M059J (cell line): ENCODE results near the gene CCDC85A. TPM values are rescaled to one million over a fixed set of nuclear protein-coding genes. Genes with fewer than 3 reads are reported as not detected.

ENCODE experiments used
- DNase-seq: peaks from one replicate; pipeline ENCODE4 v3.0.0-alpha.2; 2012; ENCODE audit warnings: low read depth
- total RNA-seq: library from RNA; depleted of rRNA; stranded (reverse); fragments of >200 nt; shearing (Covaris generic); gene quantifications from 2 replicates; pipeline ENCODE4 v1.2.3, GENCODE V29; 2014

The CCDC85A gene
- total RNA-seq, 1 experiment from 2014 or later, result 23.3 TPM

DNA sequence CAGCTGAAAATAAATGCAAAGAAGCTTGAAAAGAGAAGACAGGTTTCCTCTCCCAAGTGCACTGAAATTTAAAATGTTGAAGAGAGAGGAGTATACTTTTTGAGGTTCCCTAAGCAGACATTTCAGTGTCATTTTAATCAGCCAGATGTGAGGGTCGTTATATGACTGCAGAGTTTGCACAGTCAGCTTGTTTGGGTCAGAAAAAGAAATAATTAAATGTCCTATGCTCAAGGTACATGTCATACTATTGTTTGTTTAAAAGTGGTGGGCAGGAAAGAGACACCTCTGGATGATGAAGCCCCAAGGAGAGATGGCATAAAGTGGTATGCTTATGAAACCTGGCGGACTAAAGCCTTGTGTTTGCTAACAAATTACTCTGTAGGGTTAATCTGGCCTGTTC, 55.2 kb downstream of the CCDC85A start:
- no peak for DNase-seq

DNA sequence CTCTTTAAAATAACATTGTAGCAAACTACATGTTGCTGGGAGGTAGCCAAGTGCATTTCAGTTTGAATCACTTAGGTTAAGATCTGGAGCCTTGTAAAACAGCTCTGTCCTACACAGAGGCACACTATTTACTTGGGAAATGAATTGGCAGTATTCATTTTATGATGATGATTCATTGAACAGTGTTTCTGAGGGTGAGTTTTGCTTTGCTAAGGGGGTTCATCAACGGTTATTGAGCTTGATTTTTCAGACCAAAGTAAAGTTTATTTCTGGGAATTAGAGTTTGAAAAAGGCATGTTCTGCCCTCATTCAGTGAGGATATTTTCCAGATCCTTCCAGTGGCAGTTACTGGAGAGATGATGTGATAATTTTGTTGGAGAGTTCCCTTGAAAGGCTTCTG, 55.6 kb downstream of the CCDC85A start:
- peak; percentile 92 for DNase-seq

DNA sequence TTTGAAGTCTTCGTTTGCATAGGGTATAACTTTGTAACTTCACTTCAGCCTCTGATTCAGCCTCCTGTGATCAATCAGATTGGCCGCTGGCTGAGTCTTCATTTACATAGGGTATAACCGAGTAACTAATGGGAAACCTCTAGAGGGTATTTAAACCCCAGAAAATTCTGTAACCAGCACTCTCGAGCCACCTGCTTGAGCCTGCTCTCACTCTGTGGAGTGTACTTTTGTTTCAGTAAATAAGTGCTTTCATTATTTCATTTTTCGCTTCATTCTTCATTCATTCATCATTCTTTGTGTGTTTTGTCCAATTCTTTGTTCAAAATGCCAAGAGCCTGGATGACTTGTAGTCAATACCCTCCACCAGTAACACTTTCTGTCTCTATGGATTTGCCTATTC, 56.4 kb downstream of the CCDC85A start:
- DNase-seq, result no peak

GRCh38 chr2:56244506-56244905, 60.7 kb downstream of the CCDC85A start:
- no peak for DNase-seq

DNA sequence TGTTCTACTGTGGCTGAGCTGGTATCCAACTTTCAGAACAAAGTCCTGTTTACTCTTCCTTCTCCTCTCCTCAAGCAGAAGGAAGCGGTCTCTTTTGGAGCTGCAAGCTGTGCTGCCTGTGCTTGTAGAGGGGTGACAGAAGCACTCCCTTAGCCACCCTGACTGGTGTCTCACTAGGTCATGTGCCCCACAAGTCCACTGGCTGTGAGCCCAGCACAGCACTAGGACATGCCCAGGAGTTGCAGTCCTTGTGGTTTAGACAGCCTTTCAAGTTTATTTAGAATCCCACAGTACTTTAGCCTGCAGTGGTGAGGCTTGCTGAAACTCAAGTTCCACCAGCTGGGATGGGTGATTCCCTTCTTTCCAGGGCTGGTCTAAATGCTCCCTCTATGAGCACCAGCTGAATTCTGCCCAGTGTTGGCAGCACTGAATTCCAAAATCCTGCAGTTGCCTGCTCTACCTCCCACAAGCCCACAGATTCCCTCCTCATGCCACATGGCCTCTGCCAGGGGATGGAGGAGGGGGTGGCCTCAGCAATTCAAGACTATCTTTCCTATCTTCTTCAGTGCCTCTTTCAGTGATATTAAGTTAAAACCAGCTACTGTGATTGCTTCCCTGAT, 61.2 kb downstream of the CCDC85A start:
- peak; percentile 93 for DNase-seq

GRCh38 chr2:56248965-56249742, 65.4 kb downstream of the CCDC85A start:
- peak; percentile 62 for DNase-seq

- DNase-seq, result no peak
These were observed 66.5 kb downstream of the CCDC85A start for GRCh38 chr2:56250153-56250729.

GRCh38 chr2:56260415-56260814, 76.6 kb downstream of the CCDC85A start:
- DNase-seq, result no peak

- DNase-seq, result no peak
These were observed 78.5 kb downstream of the CCDC85A start for GRCh38 chr2:56262241-56262640.

DNA sequence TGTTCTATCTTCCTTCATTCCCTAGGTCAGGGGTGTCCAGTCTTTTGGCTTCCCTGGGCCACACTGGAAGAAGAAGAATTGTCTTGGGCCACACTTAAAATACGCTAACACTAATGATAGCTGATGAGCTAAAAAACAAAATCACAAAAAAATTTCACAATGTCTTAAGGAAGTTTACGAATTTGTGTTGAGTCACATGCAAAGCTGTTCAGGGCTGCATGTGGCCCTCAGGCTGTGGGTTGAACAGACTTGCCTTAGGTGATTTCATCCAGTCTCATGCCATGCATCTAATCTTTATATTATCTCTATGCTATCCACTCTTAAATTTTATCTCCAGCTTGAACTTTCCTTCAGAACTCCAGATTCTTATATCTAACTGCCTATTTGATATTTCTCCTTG, 80.1 kb downstream of the CCDC85A start:
- DNase-seq, result peak; percentile 58

GRCh38 chr2:56266761-56267414, 83.1 kb downstream of the CCDC85A start:
- DNase-seq, result no peak

DNA sequence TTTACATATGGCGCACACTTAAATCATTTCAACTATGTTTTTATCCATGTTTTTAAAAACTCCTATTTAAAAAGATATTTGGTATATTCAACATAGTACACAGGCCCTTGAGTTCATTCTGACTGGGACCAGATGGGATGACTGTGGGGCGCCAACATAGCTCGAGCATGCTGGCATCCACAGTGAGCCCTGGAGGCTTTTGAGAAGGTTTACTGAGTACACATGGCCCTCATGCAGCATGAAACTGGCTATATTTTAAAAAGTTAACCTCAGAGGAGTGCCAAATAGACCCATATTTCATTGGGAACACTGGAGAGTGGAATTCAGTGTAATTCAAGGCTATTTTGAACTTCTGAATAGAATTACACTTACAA, 83.6 kb downstream of the CCDC85A start:
- no peak for DNase-seq

DNA sequence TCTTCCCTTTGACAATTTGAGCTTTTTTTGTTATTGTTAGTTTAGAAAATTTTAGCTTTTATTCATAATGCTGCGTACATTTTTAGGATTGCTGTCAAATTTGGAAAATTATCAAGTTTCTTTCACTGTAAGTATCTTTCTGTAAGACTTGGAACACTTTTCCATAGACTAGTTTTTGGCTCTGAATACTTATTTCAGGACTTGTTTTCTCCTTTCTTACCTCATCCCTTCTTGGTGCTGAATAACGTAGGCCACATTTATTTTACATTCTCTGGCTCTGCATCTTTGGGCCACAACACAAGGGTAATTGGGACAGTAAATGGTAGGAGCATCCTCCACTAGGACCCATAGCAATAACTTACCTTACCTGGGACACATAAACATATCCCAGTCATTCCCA, 85.1 kb downstream of the CCDC85A start:
- DNase-seq, result no peak

GRCh38 chr2:56271275-56271674, 87.5 kb downstream of the CCDC85A start:
- no peak for DNase-seq

DNA sequence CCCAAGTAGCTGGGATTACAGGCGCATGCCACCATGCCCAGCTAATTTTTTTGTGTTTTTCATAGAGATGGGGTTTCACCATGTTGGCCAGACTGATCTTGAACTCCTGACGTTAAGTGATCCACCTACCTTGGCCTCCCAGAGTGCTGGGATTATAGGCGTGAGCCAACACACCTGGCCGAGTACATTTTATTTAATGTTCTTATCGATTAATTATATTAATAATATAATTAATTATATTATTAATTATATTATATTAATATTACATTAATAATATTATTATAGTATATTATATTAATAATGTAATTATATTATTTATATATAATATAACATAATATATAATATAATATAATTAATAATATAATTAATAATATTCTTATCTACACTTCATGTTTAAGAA, 101.4 kb downstream of the CCDC85A start:
- no peak for DNase-seq

DNA sequence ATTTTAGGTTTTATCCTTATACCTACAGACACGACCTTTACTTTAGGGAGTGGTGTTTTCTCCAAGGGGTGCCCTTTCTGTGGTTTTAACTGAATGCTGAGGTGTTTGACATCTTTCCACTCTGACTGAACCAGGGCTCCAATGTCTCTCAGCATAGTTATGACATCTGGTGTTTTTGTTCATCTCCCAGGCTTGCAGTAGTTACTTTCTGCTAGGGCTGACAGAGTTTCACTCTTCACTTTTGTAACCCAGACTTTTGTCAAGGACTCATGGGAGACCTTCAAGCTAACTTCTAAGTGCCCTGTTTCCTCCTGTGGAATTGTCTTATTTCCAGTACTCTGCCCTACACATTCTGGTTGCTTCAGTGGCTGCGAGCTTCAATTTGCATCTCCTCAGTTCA, 103.1 kb downstream of the CCDC85A start:
- DNase-seq, result peak; percentile 41

DNA sequence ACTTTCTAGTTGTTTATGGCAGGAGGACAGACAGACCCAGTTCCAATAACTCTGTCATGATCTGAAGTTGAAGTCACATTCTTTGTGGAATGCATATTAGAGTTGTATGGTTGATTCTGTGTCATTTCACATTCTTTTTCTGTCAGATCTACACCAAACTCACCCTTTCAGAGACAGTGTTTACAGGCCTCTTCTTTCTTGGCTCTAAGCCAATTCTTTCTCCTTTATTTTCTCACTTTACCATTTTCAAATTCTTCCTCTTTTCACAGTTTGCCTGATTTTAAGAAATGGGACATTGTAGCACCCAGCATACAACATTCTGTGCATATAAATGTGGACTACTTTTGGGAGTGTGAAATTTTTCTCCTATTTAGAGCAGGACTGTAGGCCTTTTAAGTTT, 103.7 kb downstream of the CCDC85A start:
- DNase-seq, result peak; percentile 64

- DNase-seq, result peak; percentile 94
These were observed 104.2 kb downstream of the CCDC85A start for GRCh38 chr2:56287974-56288373.

DNA sequence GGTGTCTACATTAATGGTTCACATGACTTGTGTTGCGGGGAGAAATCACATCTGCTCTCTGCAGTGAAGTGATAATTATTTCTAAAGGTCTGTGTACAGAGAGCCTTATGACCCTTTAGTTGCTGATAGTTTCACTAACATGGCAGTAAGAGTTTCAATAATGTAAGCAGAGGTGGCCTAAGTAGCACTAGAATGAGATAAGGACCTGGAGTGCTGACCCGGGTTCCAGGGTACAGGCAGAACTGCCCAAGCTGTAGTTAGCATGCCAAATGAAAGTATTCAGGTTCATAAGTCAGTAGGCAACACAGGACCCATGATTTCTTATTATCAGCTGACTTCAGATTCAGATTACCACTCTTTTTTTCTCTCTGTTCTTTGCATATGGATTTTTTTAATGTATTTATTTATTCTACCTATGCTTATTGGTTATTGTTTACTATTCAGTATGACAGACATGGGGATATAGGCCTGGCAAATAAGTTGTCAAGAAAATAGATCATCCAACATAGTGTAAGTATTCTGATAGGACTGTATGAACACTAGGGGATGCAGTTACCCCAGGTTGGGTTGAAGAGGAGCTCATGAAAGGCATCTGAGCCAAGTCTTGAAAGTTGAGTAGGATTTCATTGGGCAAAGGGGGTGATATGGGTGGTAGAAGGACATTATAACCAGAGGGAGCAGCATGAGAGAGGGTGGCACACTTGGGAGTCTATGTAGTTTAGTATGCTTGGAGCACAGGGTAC, 105.2 kb downstream of the CCDC85A start:
- DNase-seq, result peak; percentile 53

DNA sequence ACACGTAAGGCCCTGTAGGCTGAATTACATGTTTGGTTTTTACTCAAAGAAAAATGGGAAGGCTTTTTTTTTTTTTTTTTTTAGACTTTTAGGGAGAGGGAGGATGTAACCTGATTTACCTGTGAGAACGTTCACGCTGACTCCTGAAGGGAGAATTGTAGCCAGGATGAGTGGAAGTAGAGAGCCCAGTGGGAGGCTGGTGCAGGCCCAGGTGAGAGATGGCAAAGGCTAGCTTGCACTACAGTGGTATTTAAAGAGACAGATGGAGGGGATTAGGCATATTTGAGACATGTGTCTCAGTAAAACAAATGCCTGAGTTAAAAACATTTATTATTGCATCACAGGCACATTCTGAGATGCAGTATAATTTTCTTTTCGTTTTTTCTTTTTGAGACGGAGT, 107.9 kb downstream of the CCDC85A start:
- no peak for DNase-seq

DNA sequence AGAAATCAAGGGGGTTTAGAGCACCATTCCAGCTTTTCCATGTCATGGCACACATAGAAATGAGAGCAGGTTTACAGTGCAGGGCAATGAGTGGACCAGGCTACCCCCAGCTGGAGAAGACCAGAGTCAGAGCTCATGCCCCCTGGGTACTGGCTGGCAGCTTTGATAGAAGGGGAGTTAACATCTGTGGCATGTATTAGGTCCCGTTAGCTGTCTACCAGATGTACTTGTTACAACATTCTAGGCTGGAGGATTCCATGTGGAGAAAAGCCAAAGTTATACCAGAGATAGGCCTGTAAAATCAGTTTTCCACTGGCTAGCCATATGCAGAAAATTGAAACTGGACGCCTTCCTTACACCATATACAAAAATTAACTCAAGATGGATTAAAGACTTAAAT, 109.2 kb downstream of the CCDC85A start:
- no peak for DNase-seq

GRCh38 chr2:56295666-56296065, 111.9 kb downstream of the CCDC85A start:
- DNase-seq, result no peak
